ENCODE data around the gene CCRL2. TPM values are rescaled to one million over a fixed set of nuclear protein-coding genes. Genes with fewer than 3 reads are reported as not detected.

The CCRL2 gene
- total and polyA plus RNA-seq, 2 of the 8 experiments (the other 6 are each of a cell fraction or from before 2014, with no cell fraction given): not detected

- TF ChIP-seq CHD7 (IDR thresholded peaks at IDR 0.05; ENCODE audit: insufficient replicate concordance, low read length) (no peak), RAD21 (IDR thresholded peaks at IDR 0.05 in 1 of 2, conservative IDR thresholded peaks at IDR 0.05 in 1 of 2; ENCODE audit: low read depth in 2 of 2, low read length in 2 of 2) (no peak), CBX8 (IDR thresholded peaks at IDR 0.05; ENCODE audit: borderline replicate concordance, low read depth, low read length) (no peak)
Observed at GRCh38 chr3:46429671-46430070, 22.6 kb downstream of the CCRL2 start (continued).

Data from H1 (cell line).